HCT116 (cell line): ENCODE data around the gene CCDC148. TPM values are rescaled to one million over a fixed set of nuclear protein-coding genes. Genes with fewer than 3 reads are reported as not detected.

Source experiments
- ATAC-seq: fragments of 200-7000 bp; cut with Tn5 transposase; 2 replicates; pipeline ENCODE4 v1.9.1; 2020; ENCODE audit warnings: mild to moderate bottlenecking, moderate library complexity
- BruUV-seq: library from RNA; stranded (reverse); fragments of 400-500 nt; replicated peaks from 2 replicates; lab custom pipeline; 2021; lab: Mats Ljungman, UMichigan
- CTCF ChIA-PET: fragments of 300-600 bp; sonication (Branson Sonifier 250); formaldehyde crosslinking; loops from one replicate; lab custom pipeline; 2021; ENCODE audit warnings: antibody characterized with exemption; lab: Charles Lee
- POLR2A ChIA-PET: fragments of 300-600, 350-600 bp; sonication (Branson Sonifier 250); formaldehyde crosslinking; loops from one replicate; lab custom pipeline; 2021; ENCODE audit warnings: antibody characterized with exemption; lab: Charles Lee
- RAD21 ChIA-PET, 2 experiments: fragments of 300-600 bp; sonication (Branson Sonifier 250); formaldehyde crosslinking; loops; one replicate each; lab custom pipeline; 2023; ENCODE audit warnings: low total read pairs in 2 of 2; ENCODE audit not compliant: uncharacterized antibody in 2 of 2, unreplicated experiment in 2 of 2, low non-redundant PET in 1 of 2; lab: Charles Lee
- DNase-seq: peaks from one replicate; pipeline ENCODE4 v3.0.0-alpha.2; 2010; ENCODE audit warnings: low read depth, low spot score
- H2AFZ ChIP-seq: fragments of 200-600 bp; shearing (Covaris generic), sonication (generic); 2 replicates; pipeline ENCODE4 v1.6.1; 2017; ENCODE audit warnings: low read depth, mixed run types, mixed read lengths, antibody characterized with exemption, low read length; ENCODE audit not compliant: poor library complexity, severe bottlenecking
- H3K27ac ChIP-seq: 2 replicates; pipeline ENCODE4 v1.5.1; 2012; ENCODE audit warnings: low read depth, low read length
- H3K27me3 ChIP-seq: fragments of 200-600 bp; sonication (generic); 2 replicates; pipeline ENCODE4 v1.6.1; 2016; ENCODE audit warnings: mixed run types, low read length, mixed read lengths; ENCODE audit not compliant: insufficient read depth
- H3K36me3 ChIP-seq, 2 experiments: fragments of 200-500 bp in 1 of 2; fragments of 200-600 bp in 1 of 2; sonication (Bioruptor generic) in 1 of 2; sonication (generic) in 1 of 2; 2 replicates each; pipeline versions ENCODE4 v1.5.1 to v1.6.1; 2014 to 2016; ENCODE audit warnings: low read length in 2 of 2, inconsistent platforms in 1 of 2, mixed read lengths in 1 of 2, mixed run types in 1 of 2; ENCODE audit not compliant: insufficient read depth in 2 of 2, control insufficient read depth in 1 of 2
- H3K4me1 ChIP-seq, 2 experiments: fragments of 200-600 bp in 1 of 2; sonication (generic) in 1 of 2; 2 replicates each; pipeline versions ENCODE4 v1.5.1 to v1.6.1; 2012 to 2017; ENCODE audit warnings: low read length in 2 of 2, inconsistent platforms in 1 of 2, mild to moderate bottlenecking in 1 of 2, mixed read lengths in 1 of 2, mixed run types in 1 of 2, moderate library complexity in 1 of 2; ENCODE audit not compliant: insufficient read depth in 2 of 2, control insufficient read depth in 1 of 2
- H3K4me2 ChIP-seq: fragments of 200-600 bp; sonication (generic); 2 replicates; pipeline ENCODE4 v1.6.1; 2017; ENCODE audit warnings: mixed run types, low read length, mixed read lengths
- H3K4me3 ChIP-seq, 2 experiments: fragments of 200-600 bp in 1 of 2; sonication (generic) in 1 of 2; replicated peaks in 1 of 2; 2 replicates each; pipeline ENCODE4 v1.5.1; 2011 to 2016; ENCODE audit warnings: low read length in 2 of 2, control low read depth in 1 of 2, low read depth in 1 of 2, mild to moderate bottlenecking in 1 of 2, mixed read lengths in 1 of 2, mixed run types in 1 of 2
- H3K79me2 ChIP-seq: fragments of 200-600 bp; sonication (generic); 2 replicates; pipeline ENCODE4 v1.6.1; 2017; ENCODE audit warnings: mild to moderate bottlenecking, mixed run types, low read length, moderate library complexity, mixed read lengths; ENCODE audit not compliant: insufficient read depth
- H3K9ac ChIP-seq: fragments of 200-600 bp; sonication (generic); 2 replicates; pipeline ENCODE4 v1.6.1; 2016; ENCODE audit warnings: low read length, mixed read lengths
- H3K9me2 ChIP-seq: fragments of 200-600 bp; sonication (generic), shearing (Covaris generic); 2 replicates; pipeline ENCODE4 v1.6.1; 2017; ENCODE audit warnings: mixed run types, mild to moderate bottlenecking, moderate library complexity; ENCODE audit not compliant: insufficient read depth
- H3K9me3 ChIP-seq, 2 experiments: fragments of 200-500 bp in 1 of 2; fragments of 200-600 bp in 1 of 2; sonication (Bioruptor generic) in 1 of 2; sonication (generic) in 1 of 2; 2 replicates each; pipeline ENCODE4 v1.6.1; 2014 to 2017; ENCODE audit warnings: low read length in 2 of 2, mixed read lengths in 2 of 2, inconsistent platforms in 1 of 2, low read depth in 1 of 2, mild to moderate bottlenecking in 1 of 2, mixed run types in 1 of 2, moderate library complexity in 1 of 2; ENCODE audit not compliant: control insufficient read depth in 1 of 2, insufficient read depth in 1 of 2
- H4K20me1 ChIP-seq: fragments of 200-600 bp; sonication (generic), shearing (Covaris generic); 2 replicates; pipeline ENCODE4 v1.6.1; 2017; ENCODE audit warnings: mixed run types, mild to moderate bottlenecking, moderate library complexity; ENCODE audit not compliant: insufficient read depth
- CBX3 ChIP-seq: IDR thresholded peaks from 2 replicates; pipeline ENCODE4 v1.6.1; 2012; ENCODE audit warnings: low read depth
- CEBPB ChIP-seq: IDR thresholded peaks from 2 replicates; pipeline ENCODE4 v1.6.1; 2012; ENCODE audit warnings: low read depth
- EGR1 ChIP-seq: IDR thresholded peaks from 2 replicates; pipeline ENCODE4 v1.6.1; 2012; ENCODE audit warnings: low read depth
- ELF1 ChIP-seq: IDR thresholded peaks from 2 replicates; pipeline ENCODE4 v1.6.1; 2012; ENCODE audit warnings: low read depth, borderline replicate concordance
- EZH2 ChIP-seq: fragments of 200-600 bp; sonication (generic); IDR thresholded peaks from 2 replicates; pipeline ENCODE4 v1.6.1; 2017; ENCODE audit warnings: antibody characterized with exemption, mixed run types
- FOSL1 ChIP-seq: IDR thresholded peaks from 2 replicates; pipeline ENCODE4 v1.6.1; 2012; ENCODE audit warnings: low read depth
- JUND ChIP-seq: IDR thresholded peaks from 2 replicates; pipeline ENCODE4 v1.6.1; 2012
- POLR2A ChIP-seq: IDR thresholded peaks from 2 replicates; pipeline ENCODE4 v1.7.0; 2011; ENCODE audit warnings: borderline replicate concordance; ENCODE audit not compliant: insufficient read depth, insufficient read length; ENCODE audit errors: extremely low read depth
- POLR2AphosphoS5 ChIP-seq: IDR thresholded peaks from 2 replicates; pipeline ENCODE4 v1.6.1; 2011; ENCODE audit warnings: mild to moderate bottlenecking, low read depth, low read length, moderate library complexity
- SIN3A ChIP-seq: IDR thresholded peaks from 2 replicates; pipeline ENCODE4 v1.6.1; 2012; ENCODE audit warnings: low read depth
- SRF ChIP-seq: IDR thresholded peaks from 2 replicates; pipeline ENCODE4 v1.6.1; 2012; ENCODE audit warnings: low read depth
- YY1 ChIP-seq: IDR thresholded peaks from 2 replicates; pipeline ENCODE4 v1.6.1; 2011; ENCODE audit warnings: low read length, low read depth, moderate library complexity, mild to moderate bottlenecking; ENCODE audit not compliant: insufficient replicate concordance; ENCODE audit errors: extremely low read depth
- ZFX ChIP-seq: fragments of 450-650 bp; IDR thresholded peaks from 2 replicates; pipeline ENCODE4 v1.6.1; 2017
- ZNF274 ChIP-seq: fragments of 200-500 bp; sonication (Bioruptor generic); IDR thresholded peaks from 2 replicates; pipeline ENCODE4 v1.6.1; 2014; ENCODE audit warnings: mild to moderate bottlenecking, low read depth, low read length, inconsistent platforms
- intact Hi-C: fragments of 100-400 bp; cut with micrococcal nuclease; formaldehyde crosslinking; loops from 2 replicates; pipeline ENCODE4 v1.10.0; 2022
- total RNA-seq: library from RNA; stranded (reverse); gene quantifications from one replicate; pipeline ENCODE4 v1.2.1, GENCODE V29; 2021; ENCODE audit not compliant: unreplicated experiment
- TF ChIP-seq, protein P1 (sequence below): IDR thresholded peaks from 2 replicates; pipeline ENCODE4 v1.6.1; 2012
- TF ChIP-seq, protein P2 (sequence below): IDR thresholded peaks from 2 replicates; pipeline ENCODE4 v1.6.1; 2012
- TF ChIP-seq, protein P3 (sequence below), 3 experiments: fragments of 200-600 bp in 1 of 3; sonication (generic) in 1 of 3; IDR thresholded peaks in 2 of 3; conservative IDR thresholded peaks in 1 of 3; 2 replicates each; pipeline ENCODE4 v1.5.1; 2012 to 2017; ENCODE audit warnings: low read depth in 2 of 3, low read length in 2 of 3, antibody characterized with exemption in 1 of 3, borderline replicate concordance in 1 of 3, control low read depth in 1 of 3, mild to moderate bottlenecking in 1 of 3, mixed read lengths in 1 of 3, mixed run types in 1 of 3, moderate library complexity in 1 of 3; ENCODE audit not compliant: insufficient read depth in 1 of 3
- TF ChIP-seq, protein P4 (sequence below): IDR thresholded peaks from 2 replicates; pipeline ENCODE4 v1.6.1; 2011; ENCODE audit warnings: mild to moderate bottlenecking, low read length, moderate library complexity; ENCODE audit not compliant: insufficient replicate concordance; ENCODE audit errors: extremely low read depth
- TF ChIP-seq, protein P5 (sequence below): IDR thresholded peaks from 2 replicates; pipeline ENCODE4 v1.6.1; 2012; ENCODE audit warnings: low read depth

CCDC148 gene
- total RNA-seq, 1 experiment from 2014 or later, result 0.59 TPM

DNA sequence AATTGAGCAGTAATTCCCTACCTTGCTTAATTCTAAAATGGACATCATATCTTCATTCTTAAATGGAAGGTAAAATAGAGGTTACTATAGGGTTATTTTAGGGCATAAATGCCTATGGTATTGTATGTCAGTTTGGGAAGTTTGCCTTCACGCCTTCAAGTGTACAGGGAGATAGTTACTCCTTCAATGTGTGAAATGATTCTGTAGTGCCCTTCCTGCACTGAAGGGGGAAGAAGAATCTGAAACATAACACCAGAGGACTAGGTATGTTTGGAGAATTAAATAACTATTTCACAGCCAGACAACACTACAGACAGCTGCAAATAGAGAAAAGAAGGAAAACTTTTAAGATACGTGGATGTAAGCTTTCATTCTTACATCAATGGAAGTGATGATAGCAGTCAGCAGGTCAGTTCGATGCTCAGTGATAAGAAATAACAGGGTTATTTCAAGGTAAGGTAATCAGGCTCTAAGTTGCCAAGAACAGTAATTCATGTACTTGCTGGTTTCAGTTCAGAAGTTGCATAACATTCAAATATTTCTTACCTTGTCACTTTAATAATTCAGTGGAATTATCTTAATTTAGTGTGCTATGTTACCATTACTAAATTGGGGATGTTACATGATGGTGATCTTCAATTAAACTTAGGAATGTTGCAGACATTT lies 4.2 kb upstream of the CCDC148 start:
- ChIA-PET POLR2A (no interaction called here), CTCF (no interaction called here), RAD21 (no interaction called here)
- DNase-seq, result no peak
- intact Hi-C loops, result no loop called here
- peaks cover 21 to 28% of the 10 kb centered on the region in 2 experiments for H3K4me1 ChIP-seq
- H3K79me2 ChIP-seq, result peaks cover 85% of the 10 kb centered on the region
- no peaks in the 10 kb centered on the region for H3K36me3 ChIP-seq
- no peaks in the 10 kb centered on the region for H3K9me2 ChIP-seq
- H2AFZ ChIP-seq, result no peak overlapping the region
- H4K20me1 ChIP-seq, result peaks cover 36% of the 10 kb centered on the region
- no peak overlapping the region for H3K4me3 ChIP-seq
- no peaks in the 10 kb centered on the region for H3K9me3 ChIP-seq
- TF ChIP-seq, protein P1, sequence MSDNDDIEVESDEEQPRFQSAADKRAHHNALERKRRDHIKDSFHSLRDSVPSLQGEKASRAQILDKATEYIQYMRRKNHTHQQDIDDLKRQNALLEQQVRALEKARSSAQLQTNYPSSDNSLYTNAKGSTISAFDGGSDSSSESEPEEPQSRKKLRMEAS, result no peak
- no peak for TF ChIP-seq EGR1
- no peak for TF ChIP-seq EZH2
- no peak for TF ChIP-seq ZFX
- TF ChIP-seq, protein P2, sequence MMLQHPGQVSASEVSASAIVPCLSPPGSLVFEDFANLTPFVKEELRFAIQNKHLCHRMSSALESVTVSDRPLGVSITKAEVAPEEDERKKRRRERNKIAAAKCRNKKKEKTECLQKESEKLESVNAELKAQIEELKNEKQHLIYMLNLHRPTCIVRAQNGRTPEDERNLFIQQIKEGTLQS, result no peak
- TF ChIP-seq ZNF274, result no peak
- TF ChIP-seq, protein P3, sequence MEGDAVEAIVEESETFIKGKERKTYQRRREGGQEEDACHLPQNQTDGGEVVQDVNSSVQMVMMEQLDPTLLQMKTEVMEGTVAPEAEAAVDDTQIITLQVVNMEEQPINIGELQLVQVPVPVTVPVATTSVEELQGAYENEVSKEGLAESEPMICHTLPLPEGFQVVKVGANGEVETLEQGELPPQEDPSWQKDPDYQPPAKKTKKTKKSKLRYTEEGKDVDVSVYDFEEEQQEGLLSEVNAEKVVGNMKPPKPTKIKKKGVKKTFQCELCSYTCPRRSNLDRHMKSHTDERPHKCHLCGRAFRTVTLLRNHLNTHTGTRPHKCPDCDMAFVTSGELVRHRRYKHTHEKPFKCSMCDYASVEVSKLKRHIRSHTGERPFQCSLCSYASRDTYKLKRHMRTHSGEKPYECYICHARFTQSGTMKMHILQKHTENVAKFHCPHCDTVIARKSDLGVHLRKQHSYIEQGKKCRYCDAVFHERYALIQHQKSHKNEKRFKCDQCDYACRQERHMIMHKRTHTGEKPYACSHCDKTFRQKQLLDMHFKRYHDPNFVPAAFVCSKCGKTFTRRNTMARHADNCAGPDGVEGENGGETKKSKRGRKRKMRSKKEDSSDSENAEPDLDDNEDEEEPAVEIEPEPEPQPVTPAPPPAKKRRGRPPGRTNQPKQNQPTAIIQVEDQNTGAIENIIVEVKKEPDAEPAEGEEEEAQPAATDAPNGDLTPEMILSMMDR (IDR thresholded peaks at IDR 0.05 in 2 of 3, conservative IDR thresholded peaks at IDR 0.05 in 1 of 3; ENCODE audit: borderline replicate concordance in 1 of 3, insufficient read depth in 1 of 3, low read depth in 2 of 3, low read length in 2 of 3), result no peak; a peak in 1 of 6 replicates
- no peak for TF ChIP-seq ELF1
- TF ChIP-seq SIN3A, result no peak
- TF ChIP-seq, protein P4, sequence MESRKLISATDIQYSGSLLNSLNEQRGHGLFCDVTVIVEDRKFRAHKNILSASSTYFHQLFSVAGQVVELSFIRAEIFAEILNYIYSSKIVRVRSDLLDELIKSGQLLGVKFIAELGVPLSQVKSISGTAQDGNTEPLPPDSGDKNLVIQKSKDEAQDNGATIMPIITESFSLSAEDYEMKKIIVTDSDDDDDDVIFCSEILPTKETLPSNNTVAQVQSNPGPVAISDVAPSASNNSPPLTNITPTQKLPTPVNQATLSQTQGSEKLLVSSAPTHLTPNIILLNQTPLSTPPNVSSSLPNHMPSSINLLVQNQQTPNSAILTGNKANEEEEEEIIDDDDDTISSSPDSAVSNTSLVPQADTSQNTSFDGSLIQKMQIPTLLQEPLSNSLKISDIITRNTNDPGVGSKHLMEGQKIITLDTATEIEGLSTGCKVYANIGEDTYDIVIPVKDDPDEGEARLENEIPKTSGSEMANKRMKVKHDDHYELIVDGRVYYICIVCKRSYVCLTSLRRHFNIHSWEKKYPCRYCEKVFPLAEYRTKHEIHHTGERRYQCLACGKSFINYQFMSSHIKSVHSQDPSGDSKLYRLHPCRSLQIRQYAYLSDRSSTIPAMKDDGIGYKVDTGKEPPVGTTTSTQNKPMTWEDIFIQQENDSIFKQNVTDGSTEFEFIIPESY, result no peak
- TF ChIP-seq JUND, result no peak
- no peak for TF ChIP-seq POLR2A
- TF ChIP-seq CEBPB, result no peak
- TF ChIP-seq POLR2AphosphoS5, result no peak
- TF ChIP-seq, protein P5, sequence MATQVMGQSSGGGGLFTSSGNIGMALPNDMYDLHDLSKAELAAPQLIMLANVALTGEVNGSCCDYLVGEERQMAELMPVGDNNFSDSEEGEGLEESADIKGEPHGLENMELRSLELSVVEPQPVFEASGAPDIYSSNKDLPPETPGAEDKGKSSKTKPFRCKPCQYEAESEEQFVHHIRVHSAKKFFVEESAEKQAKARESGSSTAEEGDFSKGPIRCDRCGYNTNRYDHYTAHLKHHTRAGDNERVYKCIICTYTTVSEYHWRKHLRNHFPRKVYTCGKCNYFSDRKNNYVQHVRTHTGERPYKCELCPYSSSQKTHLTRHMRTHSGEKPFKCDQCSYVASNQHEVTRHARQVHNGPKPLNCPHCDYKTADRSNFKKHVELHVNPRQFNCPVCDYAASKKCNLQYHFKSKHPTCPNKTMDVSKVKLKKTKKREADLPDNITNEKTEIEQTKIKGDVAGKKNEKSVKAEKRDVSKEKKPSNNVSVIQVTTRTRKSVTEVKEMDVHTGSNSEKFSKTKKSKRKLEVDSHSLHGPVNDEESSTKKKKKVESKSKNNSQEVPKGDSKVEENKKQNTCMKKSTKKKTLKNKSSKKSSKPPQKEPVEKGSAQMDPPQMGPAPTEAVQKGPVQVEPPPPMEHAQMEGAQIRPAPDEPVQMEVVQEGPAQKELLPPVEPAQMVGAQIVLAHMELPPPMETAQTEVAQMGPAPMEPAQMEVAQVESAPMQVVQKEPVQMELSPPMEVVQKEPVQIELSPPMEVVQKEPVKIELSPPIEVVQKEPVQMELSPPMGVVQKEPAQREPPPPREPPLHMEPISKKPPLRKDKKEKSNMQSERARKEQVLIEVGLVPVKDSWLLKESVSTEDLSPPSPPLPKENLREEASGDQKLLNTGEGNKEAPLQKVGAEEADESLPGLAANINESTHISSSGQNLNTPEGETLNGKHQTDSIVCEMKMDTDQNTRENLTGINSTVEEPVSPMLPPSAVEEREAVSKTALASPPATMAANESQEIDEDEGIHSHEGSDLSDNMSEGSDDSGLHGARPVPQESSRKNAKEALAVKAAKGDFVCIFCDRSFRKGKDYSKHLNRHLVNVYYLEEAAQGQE, result no peak
- no peak for TF ChIP-seq CBX3
- no peak for TF ChIP-seq FOSL1
- no peak for TF ChIP-seq SRF
- TF ChIP-seq YY1, result no peak
- no peak overlapping the region for H3K4me2 ChIP-seq
- ATAC-seq, result no peak
- H3K27me3 ChIP-seq, result no peaks in the 10 kb centered on the region
- no peak overlapping the region for H3K9ac ChIP-seq
- BruUV-seq, result no TSS peak
- no peak overlapping the region for H3K27ac ChIP-seq
